Measurements from ENCODE around the gene ABCD2.
A peak's percentile ranks its signal among the peaks of the same experiment; 100 is the strongest.

Gene ABCD2

DNA sequence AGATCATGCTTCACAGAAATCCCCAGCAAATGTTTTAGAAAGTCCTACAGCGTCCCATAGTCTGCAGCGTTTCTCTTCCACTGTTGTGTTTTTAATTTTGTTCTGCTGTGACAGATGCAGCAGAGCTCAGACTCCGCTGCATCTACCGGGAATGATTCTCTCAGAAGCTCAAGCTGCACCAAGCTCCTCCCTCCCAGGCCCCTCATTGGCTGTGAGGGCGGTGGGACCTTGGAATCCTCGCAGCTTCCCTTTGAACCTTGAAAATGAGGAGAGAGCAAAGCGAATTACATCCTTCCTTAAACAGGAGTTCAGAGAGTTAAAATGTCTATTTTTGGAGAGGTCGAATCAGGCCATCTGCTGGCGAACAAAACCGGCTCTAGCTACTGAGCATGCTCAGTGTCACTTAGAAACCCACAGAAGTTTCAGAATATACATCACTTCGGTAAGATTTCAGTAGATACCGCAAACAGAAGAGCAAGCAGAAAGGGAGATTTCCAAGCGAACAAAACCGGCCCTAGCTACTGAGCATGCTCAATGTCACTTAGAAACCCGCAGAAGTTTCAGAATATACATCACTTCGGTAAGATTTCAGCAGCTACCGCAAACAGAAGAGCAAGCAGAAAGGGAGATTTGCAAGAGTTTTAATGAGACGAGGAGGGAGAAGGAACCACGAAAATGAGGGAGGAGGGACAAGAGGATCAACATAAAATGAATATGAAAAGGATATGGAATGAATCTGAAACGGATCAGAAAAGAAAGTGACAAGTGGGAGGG, at the start of gene ABCD2:
ABCD2 (minus strand) TSS at position 144 of the 774 bp plus-strand sequence. CDS start 188 bp downstream, outside the sequence.
- no peak; the same call in 1 of the 2 replicates for TF ChIP-seq CTCF (conservative IDR thresholded peaks at IDR 0.05; ENCODE audit: low read length)
- H3K4me3 ChIP-seq (ENCODE audit: low read length): peak within 1 kb of the TSS; percentile 62
- peak; percentile 56 for DNase-seq (ENCODE audit: low read depth)

GRCh38 chr12:39660101-39660500, 40.5 kb upstream of the ABCD2 start:
- H3K4me3 ChIP-seq (ENCODE audit: low read length): no peak overlapping the region
- no peak for DNase-seq (ENCODE audit: low read depth)
- TF ChIP-seq CTCF (conservative IDR thresholded peaks at IDR 0.05; ENCODE audit: low read length): no peak

GRCh38 chr12:39647383-39647782, 27.8 kb upstream of the ABCD2 start:
- no peak for TF ChIP-seq CTCF (conservative IDR thresholded peaks at IDR 0.05; ENCODE audit: low read length)
- DNase-seq (ENCODE audit: low read depth): no peak
- H3K4me3 ChIP-seq (ENCODE audit: low read length): no peak overlapping the region

- no peak overlapping the region for H3K4me3 ChIP-seq (ENCODE audit: low read length)
- TF ChIP-seq CTCF (conservative IDR thresholded peaks at IDR 0.05; ENCODE audit: low read length): no peak
- peak; percentile 0 for DNase-seq (ENCODE audit: low read depth)
Measured at GRCh38 chr12:39646963-39647362, 27.4 kb upstream of the ABCD2 start.

GRCh38 chr12:39643052-39643451, 23.4 kb upstream of the ABCD2 start:
- no peak for TF ChIP-seq CTCF (conservative IDR thresholded peaks at IDR 0.05; ENCODE audit: low read length)
- H3K4me3 ChIP-seq (ENCODE audit: low read length): no peak overlapping the region
- DNase-seq (ENCODE audit: low read depth): no peak

- DNase-seq (ENCODE audit: low read depth): no peak
- no peak overlapping the region for H3K4me3 ChIP-seq (ENCODE audit: low read length)
- no peak for TF ChIP-seq CTCF (conservative IDR thresholded peaks at IDR 0.05; ENCODE audit: low read length)
Measured at GRCh38 chr12:39638840-39639239, 19.2 kb upstream of the ABCD2 start.

DNA sequence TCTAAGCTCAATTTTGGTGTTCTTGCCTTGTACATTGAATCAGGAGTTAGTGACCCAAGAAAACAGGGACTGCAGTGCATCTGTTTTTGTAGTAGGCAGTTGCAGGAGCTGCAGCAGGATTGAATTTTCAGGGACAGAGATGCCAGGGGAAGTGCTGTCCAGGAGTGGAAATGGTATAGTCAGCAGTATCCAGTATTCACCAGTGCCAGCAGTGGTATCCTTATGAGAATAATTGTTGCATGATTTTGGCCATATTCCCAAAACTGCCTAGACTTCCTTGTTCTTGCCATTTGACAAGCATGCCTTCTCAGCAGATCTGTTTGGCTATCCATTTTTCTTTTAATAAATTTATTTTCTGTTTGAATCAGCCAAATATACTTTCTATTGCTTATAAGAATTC, 18.6 kb upstream of the ABCD2 start:
- H3K4me3 ChIP-seq (ENCODE audit: low read length): no peak overlapping the region
- DNase-seq (ENCODE audit: low read depth): no peak
- TF ChIP-seq CTCF (conservative IDR thresholded peaks at IDR 0.05; ENCODE audit: low read length): no peak

Measured in AG10803 (cell line).